Natural killer cell (primary cell): ENCODE measurements around the gene ADAMTSL1. TPM values are rescaled to one million over a fixed set of nuclear protein-coding genes. Genes with fewer than 3 reads are reported as not detected.

ENCODE experiments used
- ATAC-seq, 3 donors: fragments of 150-1000 bp in 2 of 3; fragments of 200-7000 bp in 1 of 3; cut with Tn5 transposase; 1 replicate in 1 of 3; 2 replicates in 2 of 3; pipeline ENCODE4 v1.10.0; 2021; ENCODE audit warnings: mild to moderate bottlenecking in 2 of 3, moderate library complexity in 2 of 3
- DNase-seq, 2 donors: peaks; one replicate each; pipeline versions ENCODE4 v3.0.0 to v3.0.0-alpha.2; 2013 to 2021; ENCODE audit warnings: mixed read lengths in 1 of 2
- H3K27ac ChIP-seq: one replicate; pipeline ENCODE4 v1.5.1; 2013; ENCODE audit warnings: mild to moderate bottlenecking, low read length
- H3K27me3 ChIP-seq: one replicate; pipeline ENCODE4 v1.6.1; 2013; ENCODE audit warnings: low read length; ENCODE audit not compliant: control insufficient read depth, insufficient read depth
- H3K36me3 ChIP-seq: one replicate; pipeline ENCODE4 v1.6.1; 2013; ENCODE audit warnings: low read length; ENCODE audit not compliant: control insufficient read depth, insufficient read depth
- H3K4me1 ChIP-seq: one replicate; pipeline ENCODE4 v1.6.1; 2013; ENCODE audit warnings: low read length; ENCODE audit not compliant: control insufficient read depth, insufficient read depth
- H3K4me3 ChIP-seq: one replicate; pipeline ENCODE4 v1.5.1; 2013; ENCODE audit warnings: low read length
- H3K9me3 ChIP-seq: one replicate; pipeline ENCODE4 v1.6.1; 2013; ENCODE audit warnings: low read length; ENCODE audit not compliant: control insufficient read depth, insufficient read depth
- H3K27ac Mint-ChIP-seq, 2 donors: one replicate each; pipeline ENCODE4 v1.8.0; 2022; ENCODE audit warnings: mild to moderate bottlenecking in 2 of 2, mixed read lengths in 2 of 2, moderate library complexity in 1 of 2
- H3K27me3 Mint-ChIP-seq, 2 donors: one replicate each; pipeline ENCODE4 v1.8.0; 2022; ENCODE audit warnings: low read depth in 2 of 2, mixed read lengths in 2 of 2
- H3K36me3 Mint-ChIP-seq: one replicate; pipeline ENCODE4 v1.8.0; 2022; ENCODE audit warnings: mixed read lengths
- H3K4me1 Mint-ChIP-seq, 2 donors: one replicate each; pipeline ENCODE4 v1.8.0; 2022; ENCODE audit warnings: mixed read lengths in 2 of 2
- H3K4me3 Mint-ChIP-seq: one replicate; pipeline ENCODE4 v1.8.0; 2022; ENCODE audit warnings: mild to moderate bottlenecking, moderate library complexity, mixed read lengths
- H3K9me3 Mint-ChIP-seq, 2 donors: one replicate each; pipeline ENCODE4 v1.8.0; 2022; ENCODE audit warnings: mixed read lengths in 2 of 2
- CTCF ChIP-seq: fragments of 200-600 bp; IDR thresholded peaks from one replicate; pipeline ENCODE4 v1.8.0; 2022; ENCODE audit warnings: antibody characterized with exemption
- WGBS: methylation state at CpG from one replicate; pipeline ENCODE4 v1.1.7; 2013; ENCODE audit warnings: missing lambda C conversion rate; ENCODE audit not compliant: insufficient coverage; 5-methylcytosine and 5-hydroxymethylcytosine counted together
- intact Hi-C: fragments of 100-400 bp; cut with micrococcal nuclease; formaldehyde crosslinking; loops from one replicate; pipeline ENCODE4 v1.14.2; 2022
- total RNA-seq, 4 donors: library from RNA; stranded (reverse); fragments of 120-200 nt in 1 of 4; gene quantifications; one replicate each; pipeline versions ENCODE4 v1.2.3 to v1.2.4, GENCODE V29; 2013 to 2022

The ADAMTSL1 gene
- total RNA-seq, 3 donors from 2014 or later (not counting 1 experiment from before 2014, with no cell fraction given), result not detected

- Histone ChIP-seq H3K36me3 (no peaks in the 10 kb centered on the region), H3K27ac (no peak overlapping the region), H3K9me3 (no peaks in the 10 kb centered on the region), H3K4me3 (no peak overlapping the region), H3K27me3 (peaks cover 4% of the 10 kb centered on the region), H3K4me1 (no peaks in the 10 kb centered on the region)
- Mint-ChIP-seq H3K27me3 (peaks cover 14 to 24% of the 10 kb centered on the region in 2 donors), H3K4me3 (no peak overlapping the region), H3K4me1 (no peaks in the 10 kb centered on the region), H3K27ac (no peak overlapping the region), H3K9me3 (no peaks in the 10 kb centered on the region), H3K36me3 (no peaks in the 10 kb centered on the region)
- ATAC-seq (peak in 1 of 3 donors; percentile 55), DNase-seq (peak in 1 of 2 donors; percentile 58)
- TF ChIP-seq CTCF, result peak; percentile 29
- intact Hi-C loops, result no loop called here
- WGBS, result 9% methylated on average over 6 of the region's 6 CpGs
Measured at GRCh38 chr9:18442629-18443491, 31.1 kb upstream of the ADAMTSL1 start.

GRCh38 chr9:18447131-18447530 is 26.8 kb upstream of the ADAMTSL1 start:
- Histone ChIP-seq H3K4me3 (no peak overlapping the region), H3K27me3 (no peaks in the 10 kb centered on the region), H3K27ac (no peak overlapping the region), H3K4me1 (no peaks in the 10 kb centered on the region), H3K9me3 (no peaks in the 10 kb centered on the region), H3K36me3 (no peaks in the 10 kb centered on the region)
- ATAC-seq, result no peak
- intact Hi-C loops, result no loop called here
- WGBS, result 85% methylated on average over 4 of the region's 4 CpGs
- Mint-ChIP-seq H3K9me3 (no peaks in the 10 kb centered on the region), H3K4me1 (no peaks in the 10 kb centered on the region), H3K27ac (no peak overlapping the region), H3K27me3 (no peaks in the 10 kb centered on the region), H3K36me3 (no peaks in the 10 kb centered on the region), H3K4me3 (no peak overlapping the region)
- no peak for TF ChIP-seq CTCF
- no peak for DNase-seq

GRCh38 chr9:18447541-18447940 is 26.4 kb upstream of the ADAMTSL1 start:
- H3K36me3 Mint-ChIP-seq, result no peaks in the 10 kb centered on the region
- H3K4me3 ChIP-seq, result no peak overlapping the region
- no peak for DNase-seq
- H3K9me3 ChIP-seq, result no peaks in the 10 kb centered on the region
- no peaks in the 10 kb centered on the region for H3K9me3 Mint-ChIP-seq
- no peaks in the 10 kb centered on the region for H3K27me3 ChIP-seq
- H3K4me1 Mint-ChIP-seq, result no peaks in the 10 kb centered on the region
- ATAC-seq, result no peak
- H3K27ac ChIP-seq, result no peak overlapping the region
- no peak for TF ChIP-seq CTCF
- 85% methylated on average over 3 of the region's 3 CpGs for WGBS
- no peaks in the 10 kb centered on the region for H3K4me1 ChIP-seq
- no peaks in the 10 kb centered on the region for H3K36me3 ChIP-seq
- no peak overlapping the region for H3K4me3 Mint-ChIP-seq
- H3K27ac Mint-ChIP-seq, result no peak overlapping the region
- intact Hi-C loops, result no loop called here
- H3K27me3 Mint-ChIP-seq, result no peaks in the 10 kb centered on the region

- H3K27ac Mint-ChIP-seq, result no peak overlapping the region
- Histone ChIP-seq H3K27ac (no peak overlapping the region), H3K4me1 (no peaks in the 10 kb centered on the region), H3K36me3 (no peaks in the 10 kb centered on the region), H3K9me3 (no peaks in the 10 kb centered on the region), H3K4me3 (no peak overlapping the region), H3K27me3 (no peaks in the 10 kb centered on the region)
- ATAC-seq (no peak), DNase-seq (no peak)
- H3K27me3 Mint-ChIP-seq, result no peaks in the 10 kb centered on the region
- H3K4me3 Mint-ChIP-seq, result no peak overlapping the region
- no peaks in the 10 kb centered on the region for H3K4me1 Mint-ChIP-seq
- intact Hi-C loops, result no loop called here
- no peaks in the 10 kb centered on the region for H3K36me3 Mint-ChIP-seq
- TF ChIP-seq CTCF, result no peak
- H3K9me3 Mint-ChIP-seq, result no peaks in the 10 kb centered on the region
Measured at GRCh38 chr9:18448101-18448500, 25.9 kb upstream of the ADAMTSL1 start.
